HG03064 (cell line): ENCODE data around the gene TYK2.
"Not testable (repeated sequence)": the region's sequence is repeated elsewhere in the genome, so short reads cannot be mapped to it uniquely, and the experiment has no call there.

Source experiments
- ATAC-seq: cut with Tn5 transposase; IDR thresholded peaks from one replicate; pipeline ENCODE4 v1.9.1; 2021; ENCODE audit warnings: low read depth; ENCODE audit not compliant: unreplicated experiment

TYK2 gene

GRCh38 chr19:10378124-10378523 is 2.2 kb downstream of the TYK2 start:
- no peak for ATAC-seq

- ATAC-seq = not testable (repeated sequence)
These were observed 3.2 kb downstream of the TYK2 start for GRCh38 chr19:10377140-10377640.

DNA sequence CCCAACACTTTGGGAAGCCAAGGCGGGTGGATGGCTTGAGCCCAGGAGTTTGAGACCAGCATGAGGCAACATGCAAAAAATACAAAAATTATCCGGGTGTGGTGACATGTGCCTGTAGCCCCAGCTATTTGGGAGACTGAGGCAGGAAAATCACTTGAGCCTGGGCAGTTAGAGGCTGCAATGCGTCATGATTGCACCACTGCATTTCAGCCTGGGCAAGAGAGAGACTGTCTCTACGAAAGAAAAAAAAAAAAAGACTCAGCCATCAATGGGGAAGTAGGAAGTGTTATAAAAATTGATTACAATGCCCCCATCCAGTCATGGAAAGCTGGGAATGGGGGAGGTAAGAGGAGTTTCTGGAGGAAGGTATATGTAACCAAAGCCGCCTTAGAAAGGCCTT is 5.4 kb downstream of the TYK2 start:
- no peak for ATAC-seq

DNA sequence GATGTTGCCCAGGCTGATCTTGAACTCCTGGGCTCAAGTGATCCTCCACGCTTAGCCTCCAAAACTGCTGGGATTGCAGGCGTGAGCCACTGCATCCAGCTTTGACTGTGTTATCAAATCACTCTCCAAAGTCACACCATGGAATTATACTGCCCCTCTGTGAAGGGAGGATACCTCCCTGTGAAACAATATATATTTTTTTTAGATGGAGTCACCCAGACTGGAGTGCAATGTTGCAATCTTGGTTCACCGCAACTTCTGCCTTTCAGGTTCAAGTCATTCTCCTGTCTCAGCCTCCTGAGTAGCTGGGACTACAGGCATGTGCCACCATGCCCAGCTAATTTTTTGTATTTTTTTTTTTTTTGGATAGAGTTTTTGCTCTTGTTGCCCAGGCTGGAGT is 7.7 kb downstream of the TYK2 start:
- no peak for ATAC-seq

GRCh38 chr19:10368101-10368803 is 12.1 kb downstream of the TYK2 start:
- no peak for ATAC-seq

GRCh38 chr19:10366950-10367512 is 13.3 kb downstream of the TYK2 start:
- not testable (repeated sequence) for ATAC-seq

GRCh38 chr19:10365518-10365917 is 14.9 kb downstream of the TYK2 start:
- no peak for ATAC-seq

DNA sequence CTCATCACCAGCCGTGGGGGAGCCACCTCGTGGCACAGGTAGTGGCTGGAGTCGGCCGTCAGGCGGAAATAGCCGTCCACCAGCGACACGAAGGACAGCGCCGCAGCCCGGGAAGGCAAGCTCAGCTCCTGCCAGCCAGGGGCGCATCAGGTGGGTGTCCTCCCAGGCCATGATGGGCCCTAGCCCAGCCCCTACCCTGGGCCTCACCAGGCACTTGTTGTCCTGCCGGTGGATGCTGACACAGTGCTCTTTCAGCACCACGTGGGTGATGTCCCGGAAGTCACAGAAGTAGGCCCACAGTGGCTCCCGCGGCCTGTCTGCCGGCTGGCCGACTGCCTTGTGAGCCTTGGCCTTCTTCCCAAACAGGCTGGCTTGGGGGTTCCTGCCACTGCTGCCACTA is 15.7 kb downstream of the TYK2 start:
- no peak for ATAC-seq

DNA sequence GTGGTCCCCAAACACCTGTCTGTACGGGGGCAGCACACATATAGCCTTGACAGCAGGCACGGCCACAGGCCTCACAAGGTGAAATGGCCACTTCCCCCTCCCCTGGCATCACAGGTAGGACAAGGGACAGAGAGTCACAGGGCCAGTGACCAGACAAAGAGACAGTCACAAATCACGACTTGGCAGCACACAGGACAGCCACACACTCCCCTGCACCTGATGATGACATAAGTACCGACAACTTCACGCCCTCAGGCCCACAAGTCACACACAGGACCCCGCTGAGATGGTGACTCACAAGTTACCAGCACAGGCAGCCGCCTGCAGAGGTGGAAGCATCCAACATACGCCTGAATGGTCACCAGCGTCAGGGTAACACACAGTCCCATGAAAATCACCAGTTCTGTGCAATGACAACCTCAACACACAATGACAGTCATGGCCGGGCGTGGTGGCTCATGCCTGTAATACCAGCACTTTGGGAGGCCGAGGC is 16.5 kb downstream of the TYK2 start:
- ATAC-seq = no peak

DNA sequence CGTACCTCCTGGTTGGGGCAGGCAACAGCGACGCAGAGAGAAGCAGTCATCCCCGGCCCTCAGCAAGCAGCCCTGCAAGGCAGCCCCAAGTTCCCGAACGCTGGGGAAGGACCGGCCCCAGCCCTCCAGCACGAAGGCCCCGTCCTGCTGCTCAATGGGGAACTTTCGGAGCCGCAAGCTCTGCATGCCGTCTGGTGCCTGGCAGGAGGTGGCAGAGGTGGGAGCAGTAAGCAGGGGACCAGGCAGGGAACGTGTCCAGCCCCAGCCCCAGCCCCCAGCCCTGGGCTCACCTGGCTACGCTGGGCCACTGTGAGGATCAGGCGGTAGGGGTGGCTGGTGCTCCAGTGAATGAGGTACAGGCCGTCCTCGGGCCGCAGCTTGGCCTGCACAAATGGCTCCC is 18.1 kb downstream of the TYK2 start:
- ATAC-seq = no peak

DNA sequence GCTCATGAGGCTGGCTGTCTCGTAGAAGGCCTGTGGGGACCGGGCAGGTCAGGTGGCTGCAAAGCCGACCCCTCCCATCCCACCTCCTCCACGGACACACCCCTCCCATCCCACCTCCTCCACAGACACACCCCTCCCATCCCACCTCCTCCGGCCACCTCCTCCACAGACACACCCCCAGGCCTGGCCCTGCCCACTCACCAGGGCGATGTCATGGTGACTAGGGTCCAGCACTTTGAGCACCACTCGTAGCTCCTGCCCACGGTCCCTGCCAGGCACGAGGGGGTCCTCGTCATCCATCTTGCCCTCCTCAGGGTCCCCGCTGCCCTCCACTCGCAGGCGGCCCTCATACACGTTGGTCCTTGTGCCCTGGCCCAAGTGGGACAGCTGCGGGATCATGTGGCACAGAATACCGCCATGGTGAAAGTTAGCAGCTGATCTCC is 18.8 kb downstream of the TYK2 start:
- no peak for ATAC-seq

DNA sequence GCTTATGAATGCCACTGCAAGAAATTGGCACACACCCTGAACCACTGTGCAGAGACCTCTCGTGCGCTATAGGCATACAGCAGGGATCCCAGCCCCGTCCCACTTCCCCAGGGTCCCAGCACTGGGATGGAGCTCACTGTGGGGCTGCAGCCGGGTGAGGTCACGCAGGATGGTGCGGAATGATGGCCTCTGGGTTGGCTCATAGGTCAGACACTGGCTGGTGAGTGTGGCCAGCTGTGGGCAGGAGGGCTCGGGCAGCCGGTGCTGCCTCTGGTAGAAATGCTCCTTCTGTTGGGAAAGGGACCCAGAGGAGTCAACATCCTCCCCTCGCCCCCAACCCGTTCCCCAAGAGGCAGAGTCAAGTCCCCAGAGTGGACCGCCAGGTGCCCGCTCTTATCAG is 23.9 kb downstream of the TYK2 start:
- ATAC-seq = no peak

GRCh38 chr19:10353793-10354391 is 26.5 kb downstream of the TYK2 start:
- ATAC-seq = no peak

GRCh38 chr19:10352764-10353671 is 27.4 kb downstream of the TYK2 start:
- ATAC-seq = no peak

DNA sequence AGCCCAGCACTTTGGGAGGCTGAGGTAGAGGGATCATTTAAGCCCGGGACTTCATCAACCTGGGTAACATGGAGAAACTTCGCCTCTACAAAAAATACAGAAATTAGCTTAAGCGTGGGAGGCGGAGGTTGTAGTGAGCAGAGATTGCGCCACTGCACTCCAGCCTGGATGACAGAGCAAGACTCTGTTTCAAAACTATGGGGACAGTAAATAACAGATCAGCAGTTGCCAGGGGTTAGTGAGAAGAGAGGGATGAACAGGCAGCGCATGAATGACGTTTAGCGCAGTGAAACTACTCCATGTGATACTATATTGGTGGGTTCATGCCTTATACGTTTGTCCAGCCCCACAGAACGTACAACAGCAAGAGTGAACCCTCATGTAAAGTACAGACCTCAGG is 33.9 kb downstream of the TYK2 start:
- ATAC-seq = no peak

DNA sequence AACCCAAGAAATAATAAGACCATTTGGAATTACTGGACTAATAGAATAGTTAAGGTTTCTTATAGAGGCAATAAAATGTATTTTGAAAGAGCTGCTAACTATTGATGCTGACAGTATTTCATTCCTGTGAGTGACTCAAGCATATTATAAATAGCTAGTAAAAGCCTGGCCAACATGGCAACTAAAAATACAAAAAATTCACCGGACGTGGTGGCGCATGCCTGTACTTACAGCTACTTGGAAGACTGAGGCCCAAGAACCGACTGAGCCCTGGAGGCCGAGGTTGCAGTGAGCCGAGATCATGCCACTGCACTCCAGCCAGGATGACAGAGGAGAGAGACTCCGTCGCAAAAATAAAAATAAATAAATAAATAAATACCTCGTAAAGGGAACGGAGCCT is 35.6 kb downstream of the TYK2 start:
- no peak for ATAC-seq

GRCh38 chr19:10343495-10343894 is 36.9 kb downstream of the TYK2 start:
- no peak for ATAC-seq

- no peak for ATAC-seq
These were observed 40.4 kb downstream of the TYK2 start for GRCh38 chr19:10339977-10340376.

DNA sequence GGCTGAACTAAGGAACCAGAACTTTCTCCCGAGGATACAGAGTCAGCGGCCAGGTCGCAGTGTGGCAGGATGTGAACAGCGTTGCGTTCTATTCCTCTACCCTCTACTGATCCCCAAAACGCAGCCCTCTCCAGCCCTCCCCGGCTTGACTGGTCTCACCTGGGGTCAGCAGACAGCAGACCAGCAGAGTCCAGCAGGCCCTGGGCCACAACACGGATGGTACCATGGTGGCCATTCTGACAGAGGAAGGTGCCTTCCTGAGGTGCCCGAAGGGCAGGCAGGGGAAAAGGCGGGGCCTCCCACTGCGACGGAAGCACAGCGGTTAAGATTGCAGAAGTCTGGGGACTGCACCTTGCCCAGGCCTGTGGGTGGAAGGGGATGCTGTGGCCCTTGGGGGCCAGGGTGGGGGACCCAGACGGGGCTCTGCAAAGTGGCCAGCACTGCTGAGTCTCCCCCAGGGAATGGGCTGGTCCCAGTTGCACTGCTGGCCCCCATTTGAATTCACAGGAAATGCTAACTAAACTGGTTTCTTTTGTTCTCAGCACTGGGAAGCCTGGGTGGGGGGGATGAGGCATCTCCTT is 40.9 kb downstream of the TYK2 start, which contains the start of gene ICAM3:
Gene ICAM3 (minus strand): TSS at position 245 of the 581 bp plus-strand sequence. CDS start 10 bp downstream, at position 235.
- peak; percentile 66 for ATAC-seq

DNA sequence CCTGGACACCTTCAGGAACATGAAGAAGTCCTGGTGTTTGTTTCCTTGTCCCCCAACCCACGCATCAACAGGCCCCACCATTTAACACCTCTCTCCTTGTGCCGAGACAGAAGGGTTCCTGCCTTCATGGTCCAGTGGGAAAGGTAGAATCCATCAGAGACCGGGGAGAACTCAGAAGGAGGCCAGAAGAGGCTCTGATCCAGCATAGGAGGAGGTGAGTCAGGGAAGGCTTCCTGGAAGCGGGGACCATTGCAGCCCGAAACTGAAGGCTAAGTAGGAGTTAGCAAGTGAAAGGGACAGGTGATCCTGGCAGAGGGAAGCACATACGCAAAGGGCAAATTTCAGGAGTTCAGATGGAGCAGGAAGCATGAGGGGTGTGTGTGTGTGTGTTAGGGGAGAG is 41.4 kb downstream of the TYK2 start:
- no peak for ATAC-seq
